ENCODE results near the gene ACTL6B.

ACTL6B gene

DNA sequence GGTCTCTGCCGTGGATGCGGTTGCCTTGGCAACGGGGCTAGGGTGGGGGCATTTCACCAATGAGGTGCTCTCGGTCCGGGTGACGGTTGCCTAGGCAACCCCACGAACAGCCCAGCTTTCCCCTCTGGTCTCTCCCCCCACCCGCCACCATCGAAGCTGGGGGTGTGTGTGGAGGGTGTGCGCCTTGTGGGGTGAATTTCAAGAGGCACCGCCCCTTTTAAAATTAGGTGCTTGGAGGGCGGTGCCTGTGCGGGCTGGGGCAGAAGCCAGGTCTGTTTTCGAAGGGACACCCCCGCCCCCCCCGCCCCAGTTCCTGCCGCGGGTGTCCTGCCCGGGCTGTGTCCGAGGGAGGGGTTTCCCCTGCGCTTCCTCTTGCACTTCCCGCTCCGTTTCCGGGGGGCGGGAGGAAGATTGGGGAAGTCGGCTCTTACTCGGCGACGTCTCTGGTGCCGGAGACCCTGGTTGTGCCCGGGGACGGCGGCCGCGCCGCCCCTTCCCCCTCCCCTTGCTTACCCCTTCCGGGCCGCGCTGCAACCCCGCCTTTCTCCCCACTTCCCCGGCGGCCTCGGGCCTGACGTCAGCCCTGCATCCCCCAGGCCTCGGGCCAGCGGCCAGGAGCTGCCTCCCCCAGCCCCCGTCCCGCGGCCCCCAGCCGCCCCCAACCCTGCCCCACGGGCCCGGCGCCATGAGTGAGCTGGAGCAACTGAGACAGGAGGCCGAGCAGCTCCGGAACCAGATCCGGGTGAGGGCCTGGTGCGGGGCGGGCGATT, 19.5 kb upstream of the ACTL6B start:
- no peak for DNase-seq (ENCODE audit: extremely low spot score)
- POLR2A ChIA-PET: interaction anchor here (2.1 kb wide), 1 partner anchor 30 kb away, joined by 9 read pairs; the partner anchor contains the start of gene POP7
- TF ChIP-seq CTBP1 (IDR thresholded peaks at IDR 0.05; ENCODE audit: borderline replicate concordance) (no peak), NFRKB (IDR thresholded peaks at IDR 0.05) (no peak), BHLHE40 (IDR thresholded peaks at IDR 0.05; ENCODE audit: borderline replicate concordance) (no peak), SUZ12 (IDR thresholded peaks at IDR 0.05) (no peak), ELF4 (IDR thresholded peaks at IDR 0.05) (no peak), FOXA1 (IDR thresholded peaks at IDR 0.05) (no peak)
- CTCF ChIA-PET: no interaction called here

DNA sequence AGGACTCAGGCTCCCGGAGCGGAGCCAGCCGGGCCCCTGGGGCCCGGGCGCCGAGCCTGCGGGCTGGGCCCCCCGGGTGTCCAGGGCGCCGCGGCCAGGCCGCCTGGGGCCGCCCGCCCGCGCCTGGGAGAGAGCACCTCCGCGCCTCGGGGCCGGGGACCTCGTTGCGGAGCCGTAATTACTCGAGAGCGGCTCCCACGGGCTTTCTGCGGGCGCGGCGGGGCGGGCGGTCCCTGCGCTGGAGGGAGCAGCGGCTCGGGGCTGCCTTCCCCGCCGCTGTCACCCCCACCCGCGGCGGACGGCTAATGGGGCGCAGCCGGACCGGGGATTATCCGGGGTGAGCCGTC, 18.8 kb upstream of the ACTL6B start:
- DNase-seq (ENCODE audit: extremely low spot score): no peak
- POLR2A ChIA-PET: interaction anchor here (1.3 to 1.5 kb wide), 2 partner anchors 8 to 89 kb away, joined by 4 read pairs; partner anchors contain the start of genes FBXO24 and LRCH4
- no peak for TF ChIP-seq L3MBTL2 (conservative IDR thresholded peaks at IDR 0.05)
- no peak for TF ChIP-seq FOXK2 (IDR thresholded peaks at IDR 0.05)
- no peak for TF ChIP-seq BHLHE40 (IDR thresholded peaks at IDR 0.05; ENCODE audit: borderline replicate concordance)
- no peak for TF ChIP-seq FOXM1 (IDR thresholded peaks at IDR 0.05; ENCODE audit: borderline replicate concordance)
- no peak for TF ChIP-seq ARNT (IDR thresholded peaks at IDR 0.05)
- no peak for TF ChIP-seq ELF4 (IDR thresholded peaks at IDR 0.05)
- no peak for TF ChIP-seq LEF1 (IDR thresholded peaks at IDR 0.05; ENCODE audit: borderline replicate concordance)
- TF ChIP-seq ZNF384 (IDR thresholded peaks at IDR 0.05): no peak
- TF ChIP-seq SUZ12 (IDR thresholded peaks at IDR 0.05): no peak
- no peak for TF ChIP-seq SP1 (IDR thresholded peaks at IDR 0.05)
- TF ChIP-seq FOXA1 (IDR thresholded peaks at IDR 0.05): no peak
- CTCF ChIA-PET: no interaction called here

DNA sequence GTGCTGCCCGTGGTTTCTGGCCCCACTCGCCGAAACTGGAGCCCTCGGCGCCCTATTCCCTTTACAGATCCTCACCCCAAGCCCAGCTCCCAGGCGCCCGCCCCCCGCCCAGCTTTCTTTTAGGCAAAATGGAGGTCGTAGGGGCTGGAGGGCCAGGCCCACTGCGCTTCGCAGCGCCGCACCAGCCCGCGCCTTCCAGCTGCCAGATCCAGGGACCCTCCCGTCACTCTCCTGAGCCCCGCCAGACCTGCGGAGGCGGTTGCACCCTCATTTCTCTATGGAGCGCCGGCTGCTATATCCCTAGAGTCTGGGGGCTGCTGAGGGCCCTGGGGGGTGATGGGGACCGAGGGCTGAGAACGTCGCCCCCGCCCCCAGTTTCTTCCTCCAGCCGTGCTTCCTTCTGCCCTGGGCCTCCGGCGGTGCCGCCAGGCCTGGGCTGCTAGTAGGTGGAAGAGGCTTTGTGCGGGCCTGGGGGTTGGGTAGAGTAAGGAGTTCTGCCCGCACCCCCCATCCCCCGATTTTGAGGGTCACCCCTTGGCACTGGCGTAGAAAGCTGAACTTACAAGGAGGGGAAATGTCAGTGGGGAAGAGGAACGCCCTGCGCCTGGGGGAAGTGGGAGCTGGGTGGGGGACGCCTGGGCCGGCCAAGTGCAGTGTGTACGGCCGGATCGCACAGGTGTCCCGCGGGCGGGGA, 18.3 kb upstream of the ACTL6B start:
- ChIA-PET POLR2A (interaction anchor here (0.9 to 1.5 kb wide), 3 partner anchors 9 to 178 kb away, joined by 3 to 4 read pairs (median 4); partner anchors contain the start of genes FBXO24, LRCH4 and SLC12A9), CTCF (no interaction called here)
- TF ChIP-seq L3MBTL2 (conservative IDR thresholded peaks at IDR 0.05): peak; percentile 28; the same call in 1 of the 2 replicates
- no peak for TF ChIP-seq SUZ12 (IDR thresholded peaks at IDR 0.05)
- DNase-seq (ENCODE audit: extremely low spot score): no peak

DNA sequence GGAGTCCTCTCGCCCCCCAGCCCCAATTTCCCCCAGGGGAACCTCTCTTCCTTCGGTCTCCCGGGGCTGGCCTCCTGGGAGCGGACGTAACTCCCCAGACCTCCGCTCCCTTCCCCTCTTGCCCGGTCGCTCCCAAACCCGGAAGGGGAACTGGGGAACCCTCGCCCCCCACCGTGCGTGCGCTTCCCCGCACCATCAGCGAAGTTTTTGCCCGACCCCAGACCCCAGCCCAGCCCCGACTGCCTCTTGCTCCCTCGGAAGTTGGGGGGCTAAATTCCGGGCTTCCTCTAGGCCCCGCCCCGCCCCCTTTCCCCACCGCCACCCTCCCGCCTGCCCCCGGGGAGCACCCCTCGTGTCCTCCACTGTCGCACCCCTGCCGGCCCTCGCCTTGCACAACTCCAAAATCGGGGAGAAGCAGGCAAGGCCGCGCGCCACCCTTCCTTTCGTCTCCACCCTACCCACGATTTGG, 17.7 kb upstream of the ACTL6B start:
- no peak for DNase-seq (ENCODE audit: extremely low spot score)
- CTCF ChIA-PET: no interaction called here
- TF ChIP-seq LEF1 (IDR thresholded peaks at IDR 0.05; ENCODE audit: borderline replicate concordance): no peak
- TF ChIP-seq HDGF (IDR thresholded peaks at IDR 0.05; ENCODE audit: borderline replicate concordance): no peak
- no peak for TF ChIP-seq CTBP1 (IDR thresholded peaks at IDR 0.05; ENCODE audit: borderline replicate concordance)
- no peak for TF ChIP-seq FOXA1 (IDR thresholded peaks at IDR 0.05)
- no peak for TF ChIP-seq FOXM1 (IDR thresholded peaks at IDR 0.05; ENCODE audit: borderline replicate concordance)
- no peak for TF ChIP-seq ARNT (IDR thresholded peaks at IDR 0.05)
- no peak for TF ChIP-seq SP1 (IDR thresholded peaks at IDR 0.05)
- POLR2A ChIA-PET: interaction anchor here (0.9 to 1.5 kb wide), 3 partner anchors 9 to 179 kb away, joined by 3 to 4 read pairs (median 4); partner anchors contain the start of genes FBXO24, LRCH4 and SLC12A9

DNA sequence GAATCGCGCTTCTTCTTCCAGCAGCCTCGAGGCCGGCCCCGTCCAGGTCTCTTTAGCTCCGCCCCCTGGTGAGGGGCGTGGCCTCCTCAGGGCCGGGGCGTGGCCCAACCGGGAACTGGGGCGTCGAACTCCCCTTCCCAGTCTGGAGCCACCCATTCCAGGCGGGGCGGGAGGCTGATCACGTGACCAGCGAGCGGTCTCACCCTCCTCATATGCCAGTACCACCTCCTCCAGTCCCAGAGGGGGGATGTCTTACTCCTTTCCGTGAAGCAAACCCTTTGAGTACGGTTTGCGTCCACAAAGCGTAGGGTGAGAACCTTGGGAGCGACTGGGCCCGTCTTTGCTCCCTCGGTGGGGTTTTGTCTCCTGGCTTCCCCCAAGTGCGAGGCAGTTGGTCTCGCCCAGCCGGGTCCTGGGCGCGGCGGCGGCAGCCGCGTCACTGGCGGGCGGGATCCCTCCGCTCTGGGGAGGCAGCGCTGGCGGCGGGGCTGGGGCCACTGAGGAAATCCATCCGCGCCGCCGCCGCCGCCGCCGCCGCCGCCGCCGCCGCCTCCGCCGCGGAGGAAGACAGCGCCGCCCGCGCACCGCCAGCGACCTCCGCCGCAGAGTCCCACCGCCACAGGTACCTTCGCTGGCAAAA, 17.2 kb upstream of the ACTL6B start, which contains the start of gene GNB2:
GNB2 (plus strand) TSS at position 439 of the 640 bp plus-strand sequence. CDS start 2,526 bp downstream, outside the sequence.
- POLR2A ChIA-PET: interaction anchor here (0.6 to 1.3 kb wide), 9 partner anchors 9 to 153 kb away, joined by 3 to 4 read pairs (median 3); partner anchors contain the start of genes FBXO24, LRCH4, MOSPD3 and POP7

More for the DNA sequence above, 17.2 kb upstream of the ACTL6B start, which contains the start of gene GNB2:
- CTCF ChIA-PET: interaction anchor here (0.5 to 0.6 kb wide), 2 partner anchors 30 to 191 kb away, joined by 3 read pairs; no protein-coding TSS in a partner anchor
- DNase-seq (ENCODE audit: extremely low spot score): peak; percentile 98
- TF ChIP-seq L3MBTL2 (conservative IDR thresholded peaks at IDR 0.05) (peak; percentile 62), CTBP1 (IDR thresholded peaks at IDR 0.05; ENCODE audit: borderline replicate concordance) (peak; percentile 33; the same call in 1 of the 2 replicates), NFRKB (IDR thresholded peaks at IDR 0.05) (no peak), FOXM1 (IDR thresholded peaks at IDR 0.05; ENCODE audit: borderline replicate concordance) (peak; percentile 52; the same call in 1 of the 2 replicates), FOXA1 (IDR thresholded peaks at IDR 0.05) (no peak), HDGF (IDR thresholded peaks at IDR 0.05; ENCODE audit: borderline replicate concordance) (peak; percentile 89; the same call in 1 of the 2 replicates), TARDBP (IDR thresholded peaks at IDR 0.05) (no peak), ZNF384 (IDR thresholded peaks at IDR 0.05) (no peak), SUZ12 (IDR thresholded peaks at IDR 0.05) (no peak), ELF4 (IDR thresholded peaks at IDR 0.05) (no peak), FOXK2 (IDR thresholded peaks at IDR 0.05) (no peak), SP1 (IDR thresholded peaks at IDR 0.05) (0 out of 2 replicates have a peak, but pooled peaks have one; percentile 38), ARNT (IDR thresholded peaks at IDR 0.05) (peak; percentile 60; the same call in 1 of the 2 replicates), LEF1 (IDR thresholded peaks at IDR 0.05; ENCODE audit: borderline replicate concordance) (no peak), BHLHE40 (IDR thresholded peaks at IDR 0.05; ENCODE audit: borderline replicate concordance) (peak; percentile 88)
- TF ChIP-seq, protein P1, sequence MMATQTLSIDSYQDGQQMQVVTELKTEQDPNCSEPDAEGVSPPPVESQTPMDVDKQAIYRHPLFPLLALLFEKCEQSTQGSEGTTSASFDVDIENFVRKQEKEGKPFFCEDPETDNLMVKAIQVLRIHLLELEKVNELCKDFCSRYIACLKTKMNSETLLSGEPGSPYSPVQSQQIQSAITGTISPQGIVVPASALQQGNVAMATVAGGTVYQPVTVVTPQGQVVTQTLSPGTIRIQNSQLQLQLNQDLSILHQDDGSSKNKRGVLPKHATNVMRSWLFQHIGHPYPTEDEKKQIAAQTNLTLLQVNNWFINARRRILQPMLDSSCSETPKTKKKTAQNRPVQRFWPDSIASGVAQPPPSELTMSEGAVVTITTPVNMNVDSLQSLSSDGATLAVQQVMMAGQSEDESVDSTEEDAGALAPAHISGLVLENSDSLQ (IDR thresholded peaks at IDR 0.05): no peak

Measured in HEK293T (cell line).